NCI-H82 (cell line): ENCODE results near the gene SMURF1.
"Not testable (repeated sequence)": the region's sequence is repeated elsewhere in the genome, so short reads cannot be mapped to it uniquely, and the experiment has no call there.

ENCODE experiments used
- DNase-seq: peaks from one replicate; lab custom pipeline; 2025; lab: John Stamatoyannopoulos, UW

Gene SMURF1

GRCh38 chr7:99121496-99122021 lies 22.3 kb downstream of the SMURF1 start:
- DNase-seq = no peak

GRCh38 chr7:99120916-99121315 lies 23.0 kb downstream of the SMURF1 start:
- no peak for DNase-seq

GRCh38 chr7:99120501-99120900 lies 23.4 kb downstream of the SMURF1 start:
- DNase-seq = no peak

DNA sequence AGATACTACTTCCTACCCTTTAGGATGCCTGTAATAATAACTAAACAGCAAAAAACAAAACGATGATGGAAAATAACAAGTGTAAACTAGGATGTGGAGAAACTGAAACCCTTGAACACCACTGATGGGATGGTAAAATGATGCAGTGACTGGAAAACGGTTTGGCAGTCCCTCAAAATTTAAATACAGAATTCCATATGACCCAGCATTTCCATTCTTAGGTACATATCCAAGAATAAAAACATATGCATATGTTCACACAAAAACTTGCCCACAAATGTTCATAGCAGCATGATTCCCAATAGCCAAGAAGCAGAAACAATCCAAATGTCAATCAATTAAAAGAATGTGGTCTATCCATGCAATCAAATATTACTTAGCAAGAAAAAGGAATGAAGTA lies 25.8 kb downstream of the SMURF1 start:
- no peak for DNase-seq

DNA sequence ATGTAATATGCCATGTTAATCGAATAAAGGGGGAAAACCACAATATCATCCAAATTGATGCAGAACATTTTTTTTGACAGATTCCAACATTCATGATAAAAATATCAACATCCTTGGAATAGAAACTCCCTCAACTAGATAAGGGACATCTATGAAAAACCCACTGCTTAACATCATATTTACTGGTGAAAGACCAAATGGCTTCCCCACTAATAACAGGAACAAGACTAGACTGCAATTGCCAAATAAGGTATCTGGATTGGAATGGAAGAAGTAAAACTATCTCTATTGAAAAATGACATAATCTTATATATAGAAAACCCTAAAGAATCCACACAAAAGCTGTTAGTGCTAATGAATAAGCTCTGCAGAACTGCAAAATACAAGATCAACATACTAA lies 27.8 kb downstream of the SMURF1 start:
- DNase-seq = no peak

DNA sequence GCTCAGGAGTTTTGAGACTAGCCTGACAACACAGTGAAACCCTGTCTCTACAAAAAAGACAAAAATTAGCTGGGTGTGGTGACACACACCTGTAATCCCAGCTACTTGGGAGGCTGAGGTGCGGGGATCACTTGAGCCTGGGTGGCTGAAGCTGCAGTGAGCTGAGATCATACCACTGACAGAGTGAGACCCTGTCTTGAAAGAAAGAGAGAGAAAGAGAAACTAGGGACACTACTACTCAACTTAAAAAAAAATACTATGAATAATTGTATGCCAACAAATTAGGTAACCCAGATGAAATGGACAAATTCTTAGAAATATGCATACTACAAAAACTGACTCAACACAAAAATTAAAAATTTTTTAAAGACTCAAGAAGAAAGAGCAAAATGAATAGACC lies 28.5 kb downstream of the SMURF1 start:
- no peak for DNase-seq

DNA sequence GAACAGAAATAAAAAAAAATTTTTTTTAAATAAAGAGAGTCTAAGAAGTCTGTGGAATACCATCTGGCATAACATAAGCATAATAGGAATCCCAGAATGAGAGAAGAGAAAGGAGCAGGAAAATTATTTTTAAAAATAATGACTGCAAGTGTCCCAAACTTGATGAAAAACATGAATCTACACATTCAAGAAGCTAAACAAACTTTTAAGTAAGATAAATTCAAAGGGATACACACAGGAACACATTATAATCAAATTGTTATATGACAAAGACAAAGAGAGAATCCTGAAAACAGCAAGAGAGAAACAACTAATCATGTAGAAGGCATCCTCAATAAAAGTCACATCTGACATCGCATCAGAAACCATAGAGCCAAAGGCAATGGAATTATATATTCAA lies 30.9 kb downstream of the SMURF1 start:
- DNase-seq = no peak

DNA sequence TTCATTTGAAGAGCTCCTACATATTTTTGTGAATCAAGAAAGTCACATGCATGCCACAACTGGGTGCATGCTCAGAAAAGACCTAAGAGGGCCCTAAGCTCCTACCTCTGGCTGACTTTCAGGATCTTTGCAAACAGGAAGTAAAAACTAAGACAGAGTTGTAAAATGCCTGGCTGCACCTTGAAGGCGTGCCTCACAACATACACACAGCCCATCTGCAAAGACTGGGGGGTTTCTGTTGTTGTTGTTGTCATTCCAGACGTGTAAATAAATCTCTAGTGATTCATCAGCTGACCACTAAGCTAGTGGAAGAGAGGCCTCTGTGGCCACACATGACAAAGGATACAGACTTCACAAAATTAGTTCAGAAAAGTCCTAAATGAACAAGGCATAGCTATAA lies 31.8 kb downstream of the SMURF1 start:
- DNase-seq = no peak

- DNase-seq = no peak
Observed at GRCh38 chr7:99111591-99111990, 32.3 kb downstream of the SMURF1 start.

DNA sequence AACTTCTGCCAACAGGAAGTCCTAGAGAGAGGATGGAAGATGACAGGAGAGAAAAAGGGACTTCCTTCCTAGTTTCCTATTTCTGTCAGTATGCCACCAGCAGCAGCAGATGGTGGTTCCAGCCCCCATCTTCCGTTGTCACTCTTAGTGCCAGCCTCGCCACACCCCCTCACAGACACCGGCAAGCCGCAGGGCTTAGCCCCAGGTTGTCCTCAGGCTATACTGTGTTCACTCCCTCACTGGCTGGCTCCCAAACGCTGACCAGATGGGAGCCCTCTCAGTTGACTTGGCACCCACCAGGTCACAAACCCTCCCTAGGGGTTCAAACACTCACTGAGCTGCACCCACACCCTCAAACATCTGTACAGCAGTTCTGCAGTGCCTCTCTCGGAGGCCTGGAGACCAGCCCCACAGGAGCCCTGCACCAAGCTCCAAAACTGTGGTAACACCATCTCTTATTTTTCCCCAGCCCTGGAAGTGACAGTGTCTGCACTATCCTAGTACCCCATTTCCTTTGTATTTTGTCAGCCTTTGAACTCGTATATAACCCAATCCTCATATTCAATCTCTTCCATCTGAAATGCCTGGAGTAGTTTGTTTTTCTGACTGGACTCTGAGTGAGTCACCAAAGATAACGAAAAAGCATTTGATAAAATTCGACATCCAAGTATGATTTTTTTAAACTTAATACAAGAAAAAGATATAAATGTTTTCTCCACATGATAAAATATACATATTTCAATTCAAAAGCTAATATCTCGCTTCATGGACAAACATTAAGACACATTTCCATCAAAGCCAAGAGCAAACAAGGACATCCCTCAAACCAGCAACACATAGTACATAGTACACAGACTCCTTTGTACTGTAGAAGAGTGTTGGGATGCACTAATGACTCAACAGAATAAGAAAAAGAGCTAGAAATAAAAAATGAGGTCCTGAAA lies 34.5 kb downstream of the SMURF1 start:
- DNase-seq = peak; percentile 18

- no peak for DNase-seq
Observed at GRCh38 chr7:99108613-99109012, 35.3 kb downstream of the SMURF1 start.

DNA sequence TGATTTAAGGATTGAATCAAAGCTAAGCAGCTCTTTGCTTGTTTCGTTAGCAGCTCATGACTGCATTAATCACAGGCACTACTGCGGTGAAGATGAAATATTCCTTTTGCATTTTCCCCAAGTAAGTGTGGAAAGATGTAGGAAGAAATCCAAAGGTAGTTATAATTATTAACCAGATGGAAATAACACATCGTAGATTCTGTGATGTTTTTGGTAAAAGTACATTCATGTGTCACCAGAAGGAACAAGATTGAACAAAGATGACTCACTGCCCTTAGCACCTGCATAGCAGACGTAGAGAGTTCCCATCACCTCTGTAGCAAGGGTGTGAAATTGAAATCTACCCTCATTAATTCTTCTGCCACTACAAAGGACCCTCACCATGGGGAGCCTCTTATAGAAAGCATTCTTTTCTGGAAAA lies 37.1 kb downstream of the SMURF1 start:
- DNase-seq = no peak

GRCh38 chr7:99106411-99106810 lies 37.5 kb downstream of the SMURF1 start:
- peak; percentile 13 for DNase-seq

DNA sequence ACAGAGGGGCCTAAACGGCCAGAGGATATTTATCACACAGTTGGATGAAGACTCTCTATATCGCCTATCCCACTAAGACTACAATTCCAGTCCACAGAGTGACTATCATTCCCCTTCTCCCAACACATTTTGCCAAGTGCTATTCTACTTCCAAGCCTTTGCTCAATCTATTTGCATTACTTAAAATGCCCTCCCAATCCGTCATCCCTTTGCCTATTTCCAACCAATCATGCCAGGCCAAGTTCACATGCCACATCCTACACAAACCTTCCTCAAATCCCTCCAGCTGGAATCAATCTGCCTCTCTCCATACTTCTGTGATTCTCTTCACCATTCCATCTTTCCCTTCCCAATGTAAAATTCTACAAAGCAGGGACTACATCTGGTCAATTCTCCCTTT lies 38.2 kb downstream of the SMURF1 start:
- DNase-seq = no peak

- no peak for DNase-seq
Observed at GRCh38 chr7:99104631-99105030, 39.3 kb downstream of the SMURF1 start.

DNA sequence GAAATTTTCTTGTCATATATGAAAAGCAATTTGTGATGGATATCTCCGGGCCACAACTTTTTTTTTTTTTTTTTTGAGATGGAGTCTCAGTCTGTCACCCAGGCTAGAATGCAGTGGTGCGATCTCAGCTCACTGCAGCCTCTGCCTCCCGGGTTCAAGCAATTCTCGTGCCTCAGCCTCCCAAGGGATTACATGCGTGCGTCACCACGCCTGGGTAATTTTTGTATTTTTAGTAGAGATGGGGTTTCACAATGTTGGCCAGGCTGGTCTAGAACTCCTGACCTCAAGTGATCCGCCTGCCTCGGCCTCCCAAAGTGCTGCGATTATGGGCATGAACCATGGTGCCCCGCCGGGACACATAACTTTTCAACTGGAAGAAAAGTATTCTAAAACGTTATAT lies 40.1 kb downstream of the SMURF1 start:
- not testable (repeated sequence) for DNase-seq

DNA sequence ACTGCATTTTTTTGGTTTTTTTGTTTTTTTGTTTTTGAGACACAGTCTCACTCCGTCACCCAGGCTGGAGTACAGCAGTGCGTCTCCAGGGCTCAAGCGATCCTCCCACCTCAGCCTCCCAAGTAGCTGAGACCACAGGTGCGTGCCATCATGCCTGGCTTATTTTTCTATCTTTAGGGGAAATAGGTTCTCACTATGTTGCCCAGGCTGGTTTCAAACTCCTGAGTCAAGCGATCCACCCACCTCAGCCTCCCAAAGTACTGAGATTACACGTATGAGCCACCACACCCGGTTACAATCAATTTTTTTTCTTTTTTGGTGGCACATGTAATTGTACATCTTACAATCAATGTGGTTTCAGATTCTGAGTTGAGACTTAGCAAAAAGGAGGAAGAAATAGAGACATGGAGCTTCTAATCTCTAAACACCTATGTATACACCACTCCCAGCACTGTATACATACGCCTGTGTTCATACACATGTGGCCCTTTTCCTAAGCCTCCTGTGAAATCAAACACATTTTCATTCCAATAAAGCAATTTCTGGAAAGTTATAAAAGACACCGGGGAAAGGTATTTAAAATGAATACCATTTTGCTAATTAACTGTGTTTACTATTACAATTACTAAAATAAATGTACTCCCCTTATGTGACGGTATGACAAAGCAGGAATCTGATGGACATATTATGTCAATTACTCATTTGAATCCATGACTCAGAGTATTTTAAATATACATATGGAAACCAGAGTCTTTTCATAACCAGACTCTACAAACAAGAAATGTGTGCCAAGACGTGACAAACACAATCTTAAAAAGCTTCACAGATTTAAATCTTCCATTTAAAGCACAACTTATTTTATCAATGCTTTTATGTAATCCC lies 40.9 kb downstream of the SMURF1 start:
- DNase-seq = no peak

- DNase-seq = no peak
Observed at GRCh38 chr7:99102361-99102760, 41.5 kb downstream of the SMURF1 start.

DNA sequence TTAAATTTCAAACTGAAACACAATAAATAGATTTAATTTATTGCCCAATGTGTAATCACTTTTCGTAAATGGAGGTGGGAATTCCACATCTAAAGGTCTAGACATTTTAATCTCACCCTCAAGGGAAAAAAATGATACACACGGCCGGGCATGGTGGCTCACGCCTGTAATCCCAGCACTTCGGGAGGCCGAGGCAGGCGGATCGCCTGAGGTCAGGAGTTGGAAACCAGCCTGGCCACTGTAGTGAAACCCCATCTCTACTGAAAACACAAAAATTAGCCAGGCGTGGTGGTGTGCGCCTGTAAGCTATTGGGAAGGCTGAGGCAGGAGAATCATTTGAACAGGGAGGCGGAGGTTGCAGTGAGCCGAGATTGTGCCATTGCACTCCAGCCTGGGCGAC lies 42.4 kb downstream of the SMURF1 start:
- not testable (repeated sequence) for DNase-seq

DNA sequence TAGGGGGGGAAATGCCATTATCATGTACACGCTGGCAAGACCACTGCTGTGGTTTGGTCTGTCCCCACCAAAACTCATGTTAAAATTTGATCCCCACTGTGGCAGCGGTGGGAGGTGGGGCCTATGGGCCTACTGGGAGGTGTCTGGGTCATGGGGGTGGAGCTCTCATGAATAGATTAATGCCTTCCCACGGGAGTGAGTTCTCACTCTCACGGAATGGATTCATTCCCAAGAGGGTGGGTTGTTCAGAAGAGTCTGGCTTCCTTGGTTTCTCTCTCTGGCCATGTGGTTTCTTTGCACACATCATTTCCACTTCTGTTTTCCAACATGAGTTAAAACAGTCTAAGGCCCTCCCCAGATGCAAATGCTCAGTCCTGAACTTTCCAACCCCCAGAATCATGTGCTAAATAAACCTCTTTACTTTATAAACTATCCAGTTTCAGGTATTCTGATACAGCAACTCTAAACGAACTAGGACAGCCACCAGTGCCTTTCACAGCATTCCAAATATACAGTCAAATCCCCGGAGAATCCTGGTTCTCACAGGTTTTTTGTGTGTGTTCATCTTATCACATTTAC lies 44.3 kb downstream of the SMURF1 start:
- DNase-seq = no peak

DNA sequence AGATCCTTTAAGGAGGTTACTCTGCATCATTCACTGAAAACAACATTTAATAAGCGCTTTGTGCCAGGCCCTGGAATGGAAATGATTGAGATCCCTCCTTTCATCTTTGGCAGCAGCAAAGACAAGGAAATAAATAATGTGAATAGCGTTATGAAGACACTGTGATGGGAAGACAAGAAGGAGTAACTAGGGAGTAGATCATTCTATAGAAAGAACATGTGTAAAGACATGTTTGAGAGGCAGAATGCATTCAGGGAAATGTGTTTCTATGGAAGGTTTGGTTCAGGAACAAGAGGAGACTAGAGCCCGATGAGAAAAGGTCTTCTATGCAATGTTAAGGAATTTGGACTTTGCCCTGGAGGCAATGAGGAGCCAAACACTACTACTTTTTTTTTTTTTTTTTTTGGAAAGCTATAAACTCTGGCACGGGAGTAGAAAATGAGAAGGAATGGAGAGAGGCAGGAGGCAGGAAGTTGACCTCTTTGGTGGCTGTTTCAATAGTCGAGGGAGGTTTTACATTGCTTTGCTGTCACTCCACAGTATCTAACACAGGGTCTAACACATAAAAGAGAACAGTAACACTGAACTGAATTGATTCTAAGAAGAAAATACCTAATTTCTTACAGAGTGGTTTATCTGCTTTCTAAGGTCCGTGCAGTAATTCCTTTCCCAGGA lies 44.9 kb downstream of the SMURF1 start:
- no peak for DNase-seq
